Placental epithelial cell (primary cell): Measurements from ENCODE around the gene NAA11. TPM values are rescaled to one million over a fixed set of nuclear protein-coding genes. Genes with fewer than 3 reads are reported as not detected.

ENCODE experiments used
- total RNA-seq: library from RNA; depleted of rRNA; stranded (reverse); fragments of >200 nt; gene quantifications from 2 replicates; pipeline ENCODE4 v1.2.3, GENCODE V29; 2012

The NAA11 gene
- not detected in 2 replicates for total RNA-seq

DNA sequence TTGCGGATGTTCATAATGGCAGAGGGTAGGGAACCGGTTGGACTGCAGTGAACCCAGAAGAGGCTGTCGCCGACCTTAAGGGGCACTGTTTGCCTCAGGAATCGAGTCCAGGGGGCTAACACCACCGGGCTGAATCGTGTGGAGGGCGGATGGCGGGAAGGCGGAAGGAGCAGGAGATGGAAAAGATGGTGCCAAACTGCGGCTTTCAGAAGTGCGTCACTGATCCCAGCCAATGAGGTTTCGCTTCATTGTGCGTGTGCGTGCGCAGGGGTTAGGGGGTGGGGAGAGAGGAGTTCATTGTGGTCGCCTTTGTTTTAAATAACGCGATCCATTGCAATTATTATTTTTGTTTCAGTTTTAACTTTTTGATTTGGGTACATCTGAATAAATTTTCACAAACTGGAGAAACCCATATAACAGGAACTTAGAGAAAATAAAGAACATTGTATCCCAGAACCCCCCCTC is at the start of gene NAA11:
TSS of gene NAA11 (minus strand) at position 198 of the 465 bp plus-strand sequence. CDS start at position 14, 184 bp downstream.

Other genes with a start within 250 kb of the NAA11 start
- not detected in 2 replicates for gene GK2, start 82.2 kb upstream of the NAA11 start, total RNA-seq